SK-N-SH (cell line): ENCODE data around the gene PDZD2. TPM values are rescaled to one million over a fixed set of nuclear protein-coding genes. Genes with fewer than 3 reads are reported as not detected.

Source experiments
- CTCF ChIA-PET: fragments of 300-600, 350-600 bp; formaldehyde crosslinking; extraction: SDS; loops from one replicate; lab custom pipeline; 2021; lab: Yijun Ruan, JAX
- POLR2A ChIA-PET: fragments of 350-600 bp; sonication (Branson Sonifier 250); formaldehyde crosslinking; extraction: SDS; loops from one replicate; lab custom pipeline; 2020; ENCODE audit warnings: antibody characterized with exemption, inconsistent platforms; lab: Yijun Ruan, JAX
- DNase-seq: peaks from one replicate; pipeline ENCODE4 v3.0.0; 2012
- H2AFZ ChIP-seq: fragments of 200-600 bp; sonication (generic); 2 replicates; pipeline ENCODE4 v1.8.1; 2016; ENCODE audit warnings: antibody characterized with exemption, mild to moderate bottlenecking, low read depth
- H3F3A ChIP-seq: fragments of 200-600 bp; sonication (generic); replicated peaks from 2 replicates; pipeline ENCODE3; 2016; ENCODE audit warnings: antibody characterized with exemption, mild to moderate bottlenecking; ENCODE audit not compliant: insufficient read depth
- H3K27ac ChIP-seq, 2 experiments: fragments of 200-500 bp in 1 of 2; fragments of 200-600 bp in 1 of 2; sonication (Bioruptor generic) in 1 of 2; sonication (generic), shearing (Covaris generic) in 1 of 2; 2 replicates each; pipeline versions ENCODE4 v1.5.1 to v1.6.1; 2014 to 2016; ENCODE audit warnings: low read depth in 2 of 2, inconsistent platforms in 1 of 2, low read length in 1 of 2, mild to moderate bottlenecking in 1 of 2, mixed read lengths in 1 of 2
- H3K27me3 ChIP-seq: fragments of 200-600 bp; sonication (generic), shearing (Covaris generic); 2 replicates; pipeline ENCODE4 v1.6.1; 2016; ENCODE audit warnings: mixed run types; ENCODE audit not compliant: insufficient read depth
- H3K36me3 ChIP-seq, 2 experiments: fragments of 200-500 bp in 1 of 2; fragments of 200-600 bp in 1 of 2; sonication (Bioruptor generic) in 1 of 2; sonication (generic) in 1 of 2; replicated peaks in 1 of 2; 2 replicates each; pipeline versions ENCODE3 to v1.5.1; 2014 to 2016; ENCODE audit warnings: low read length in 1 of 2, mild to moderate bottlenecking in 1 of 2; ENCODE audit not compliant: insufficient read depth in 2 of 2, control insufficient read depth in 1 of 2
- H3K4me1 ChIP-seq, 2 experiments: fragments of 200-500 bp in 1 of 2; fragments of 200-600 bp in 1 of 2; sonication (Bioruptor generic) in 1 of 2; sonication (generic), shearing (Covaris generic) in 1 of 2; 2 replicates each; pipeline versions ENCODE4 v1.5.1 to v1.6.1; 2014 to 2016; ENCODE audit warnings: low read depth in 1 of 2, low read length in 1 of 2, mixed run types in 1 of 2; ENCODE audit not compliant: insufficient read depth in 2 of 2, control insufficient read depth in 1 of 2
- H3K4me2 ChIP-seq: fragments of 200-600 bp; sonication (generic), shearing (Covaris generic); 2 replicates; pipeline ENCODE4 v1.6.1; 2017; ENCODE audit warnings: mixed run types
- H3K4me3 ChIP-seq, 2 experiments: fragments of 200-500 bp in 1 of 2; fragments of 200-600 bp in 1 of 2; sonication (Bioruptor generic) in 1 of 2; sonication (generic), shearing (Covaris generic) in 1 of 2; 2 replicates each; pipeline versions ENCODE4 v1.5.1 to v1.8.1; 2014 to 2016; ENCODE audit warnings: low read depth in 2 of 2, inconsistent platforms in 1 of 2, low read length in 1 of 2, mild to moderate bottlenecking in 1 of 2, mixed read lengths in 1 of 2, moderate library complexity in 1 of 2
- H3K79me2 ChIP-seq: fragments of 200-600 bp; sonication (generic); 2 replicates; pipeline ENCODE4 v1.8.1; 2017; ENCODE audit warnings: mild to moderate bottlenecking; ENCODE audit not compliant: insufficient read depth
- H3K9ac ChIP-seq: fragments of 200-600 bp; sonication (generic); 2 replicates; pipeline ENCODE4 v1.6.1; 2017; ENCODE audit warnings: mixed run types
- H3K9me2 ChIP-seq: fragments of 200-600 bp; sonication (generic); 2 replicates; pipeline ENCODE4 v1.6.1; 2017; ENCODE audit warnings: mixed run types
- H3K9me3 ChIP-seq: fragments of 200-600 bp; sonication (generic); 2 replicates; pipeline ENCODE4 v1.6.1; 2017; ENCODE audit warnings: mixed run types, mild to moderate bottlenecking, moderate library complexity
- H4K20me1 ChIP-seq: fragments of 200-600 bp; sonication (generic); 2 replicates; pipeline ENCODE4 v1.6.1; 2017; ENCODE audit warnings: mild to moderate bottlenecking, mixed run types; ENCODE audit not compliant: insufficient read depth
- CHD2 ChIP-seq: fragments of 150-350 bp; IDR thresholded peaks from 2 replicates; pipeline ENCODE4 v1.6.1; 2018; ENCODE audit warnings: low read length; ENCODE audit not compliant: partially characterized antibody
- FOXM1 ChIP-seq: IDR thresholded peaks from 2 replicates; pipeline ENCODE4 v1.4.0; 2012; ENCODE audit warnings: low read depth, mild to moderate bottlenecking
- MXI1 ChIP-seq: IDR thresholded peaks from 2 replicates; pipeline ENCODE4 v1.6.1; 2012; ENCODE audit warnings: mild to moderate bottlenecking, low read depth, low read length, improper control_type of control experiment
- PBX3 ChIP-seq: IDR thresholded peaks from 2 replicates; pipeline ENCODE4; 2012
- POLR2AphosphoS5 ChIP-seq: IDR thresholded peaks from 2 replicates; pipeline ENCODE4 v1.6.1; 2012; ENCODE audit warnings: low read depth, low read length
- RAD21 ChIP-seq: IDR thresholded peaks from 2 replicates; pipeline ENCODE4 v1.6.1; 2012; ENCODE audit warnings: mild to moderate bottlenecking, low read length
- REST ChIP-seq: IDR thresholded peaks from 2 replicates; pipeline ENCODE4 v1.6.1; 2012; ENCODE audit warnings: mild to moderate bottlenecking, low read depth, low read length, moderate library complexity
- RFX5 ChIP-seq: IDR thresholded peaks from 2 replicates; pipeline ENCODE4 v1.6.1; 2012; ENCODE audit warnings: mild to moderate bottlenecking, improper control_type of control experiment, low read length
- SIN3A ChIP-seq: IDR thresholded peaks from 2 replicates; pipeline ENCODE4 v1.6.1; 2012; ENCODE audit warnings: low read depth, mild to moderate bottlenecking, low read length, moderate library complexity, borderline replicate concordance
- TAF1 ChIP-seq: IDR thresholded peaks from 2 replicates; pipeline ENCODE4 v1.6.1; 2012; ENCODE audit warnings: low read depth, mild to moderate bottlenecking, low read length, moderate library complexity, borderline replicate concordance
- USF1 ChIP-seq: IDR thresholded peaks from 2 replicates; pipeline ENCODE4 v1.4.0; 2012; ENCODE audit warnings: low read depth, borderline replicate concordance
- ZBTB33 ChIP-seq: IDR thresholded peaks from 2 replicates; pipeline ENCODE4 v1.4.0; 2012; ENCODE audit warnings: low read depth, borderline replicate concordance
- WGBS: methylation state at CpG from one replicate; pipeline ENCODE4 v1.1.6; 2017; ENCODE audit warnings: low lambda C conversion rate; 5-methylcytosine and 5-hydroxymethylcytosine counted together
- polyA plus RNA-seq, 3 experiments: library from polyadenylated mRNA; depleted of rRNA; stranded (reverse); fragments of >200 nt; gene quantifications; 2 replicates each; pipeline ENCODE4 v1.2.3, GENCODE V29; 2012

Gene PDZD2
- polyA plus RNA-seq, 1 of the 3 experiments (the other 2 are of a cell fraction): 0.13 TPM

GRCh38 chr5:32123889-32124676, 485.2 kb downstream of the PDZD2 start (continued):
- TF ChIP-seq CHD2 (no peak), POLR2AphosphoS5 (no peak)

GRCh38 chr5:32126691-32127090, 487.8 kb downstream of the PDZD2 start:
- Histone ChIP-seq H3K4me2 (no peak overlapping the region), H4K20me1 (peaks cover 36% of the 10 kb centered on the region), H3K27me3 (no peaks in the 10 kb centered on the region), H2AFZ (no peak overlapping the region), H3K9me2 (no peaks in the 10 kb centered on the region), H3K9ac (no peak overlapping the region), H3K4me1 (peaks cover 0 to 20% of the 10 kb centered on the region in 2 experiments; a peak in 2 of 4 replicates), H3K4me3 (no peak overlapping the region), H3K36me3 (peaks cover 61 to 67% of the 10 kb centered on the region in 2 experiments), H3K9me3 (no peaks in the 10 kb centered on the region), H3K79me2 (peaks cover 99% of the 10 kb centered on the region), H3K27ac (no peak overlapping the region), H3F3A (peaks cover 12% of the 10 kb centered on the region)
- POLR2A ChIA-PET: no interaction called here
- WGBS: 75% methylated on average over 1 of the region's 1 CpG
- CTCF ChIA-PET: interaction anchor here (0.6 to 1.6 kb wide), 5 partner anchors 11 to 301 kb away, joined by 3 to 6 read pairs (median 4); no protein-coding TSS in a partner anchor
- no peak for TF ChIP-seq PBX3
- no peak for TF ChIP-seq CHD2
- TF ChIP-seq USF1: no peak
- TF ChIP-seq TAF1: no peak
- no peak for TF ChIP-seq MXI1
- TF ChIP-seq FOXM1: no peak
- no peak for TF ChIP-seq SIN3A
- no peak for TF ChIP-seq RFX5
- TF ChIP-seq ZBTB33: no peak
- TF ChIP-seq REST: no peak
- TF ChIP-seq RAD21: no peak
- no peak for DNase-seq
